ENCODE measurements around the gene C1orf35.

DNA sequence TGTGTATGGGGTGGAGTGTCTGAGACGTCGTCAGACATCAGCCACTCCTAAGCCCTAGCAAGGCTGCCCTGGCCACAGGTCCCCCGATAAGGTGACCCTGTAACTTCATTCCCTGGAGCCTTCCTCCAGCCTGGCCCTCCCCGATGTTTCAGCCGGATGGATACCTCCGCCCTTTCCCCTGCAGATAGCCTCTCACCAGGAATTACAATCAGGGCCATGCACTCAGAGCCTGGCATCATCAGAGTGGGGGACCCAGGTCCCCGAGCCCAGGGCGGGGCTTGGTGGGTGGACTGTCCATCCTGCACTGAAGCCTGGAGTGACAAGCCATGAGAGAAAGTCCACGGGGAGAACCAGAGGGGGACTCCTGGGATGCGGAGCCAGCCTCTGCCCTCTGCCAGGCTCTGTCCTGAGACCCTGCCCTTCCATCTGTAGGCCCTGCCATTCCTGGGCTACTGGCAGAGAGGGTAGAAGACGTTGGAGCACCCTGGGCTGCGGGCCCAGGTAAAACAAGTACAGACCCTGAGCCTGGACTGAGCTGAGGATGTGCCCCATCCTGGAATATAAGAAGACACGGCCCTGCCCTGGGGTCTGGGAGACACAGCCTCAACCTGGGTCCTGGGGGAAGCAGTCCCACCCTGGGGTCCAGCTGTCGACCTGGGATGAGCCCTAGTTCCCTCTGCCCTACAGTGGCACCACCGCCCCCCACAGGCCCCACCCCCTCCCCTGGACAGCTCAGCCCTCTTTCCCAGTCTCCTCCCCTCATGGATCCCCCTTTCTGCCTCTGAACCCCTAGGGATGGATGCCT is 37.4 kb downstream of the C1orf35 start:
- TF ChIP-seq ELF4 (IDR thresholded peaks at IDR 0.05) (no peak), SP1 (IDR thresholded peaks at IDR 0.05) (no peak), FOXM1 (IDR thresholded peaks at IDR 0.05; ENCODE audit: borderline replicate concordance) (no peak), HDGF (IDR thresholded peaks at IDR 0.05; ENCODE audit: borderline replicate concordance) (no peak), SUZ12 (IDR thresholded peaks at IDR 0.05) (no peak)

Measured in HEK293T (cell line).